Prostate gland (tissue), 2 donors: ENCODE data around the gene IL6R.

Experiments
- POLR2A ChIP-seq: fragments of 450-650 bp; IDR thresholded peaks from one replicate; pipeline ENCODE4 v1.6.1; 2016; ENCODE audit warnings: antibody characterized with exemption, mild to moderate bottlenecking
- POLR2AphosphoS5 ChIP-seq: sonication (generic); formaldehyde crosslinking; IDR thresholded peaks from one replicate; pipeline ENCODE4 v1.6.1; 2017; ENCODE audit warnings: antibody characterized with exemption
- TF ChIP-seq, protein P1 (sequence below), 4 experiments: fragments of 200-600 bp in 2 of 4; fragments of 450-650 bp in 2 of 4; sonication (generic) in 2 of 4; IDR thresholded peaks; 1 replicate in 3 of 4; 2 replicates in 1 of 4; pipeline ENCODE4 v1.5.1; 2016 to 2019; ENCODE audit warnings: antibody characterized with exemption in 4 of 4, mild to moderate bottlenecking in 2 of 4, moderate library complexity in 2 of 4

DNA sequence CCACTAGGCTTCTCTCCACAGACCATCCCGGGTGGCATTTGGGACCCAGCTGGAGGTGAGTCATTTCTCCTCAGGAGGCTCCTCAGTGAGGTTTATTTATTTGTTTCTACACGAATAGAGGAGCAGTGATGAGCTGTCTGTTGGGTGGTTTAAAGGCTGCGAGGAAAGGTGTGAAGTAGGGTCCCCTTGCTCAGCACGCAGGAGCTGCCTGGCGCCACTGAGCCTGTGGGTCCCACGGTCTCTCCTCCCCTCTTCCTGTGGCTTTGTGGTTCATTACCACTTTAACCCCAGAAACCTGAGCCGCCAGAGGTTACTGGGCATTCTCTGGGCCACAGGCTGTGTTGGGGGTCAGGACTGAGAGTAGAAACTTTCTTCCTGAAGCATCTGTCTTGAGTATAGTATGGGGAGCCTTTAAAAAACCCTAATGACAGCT is 39.9 kb downstream of the IL6R start:
- TF ChIP-seq, protein P1, sequence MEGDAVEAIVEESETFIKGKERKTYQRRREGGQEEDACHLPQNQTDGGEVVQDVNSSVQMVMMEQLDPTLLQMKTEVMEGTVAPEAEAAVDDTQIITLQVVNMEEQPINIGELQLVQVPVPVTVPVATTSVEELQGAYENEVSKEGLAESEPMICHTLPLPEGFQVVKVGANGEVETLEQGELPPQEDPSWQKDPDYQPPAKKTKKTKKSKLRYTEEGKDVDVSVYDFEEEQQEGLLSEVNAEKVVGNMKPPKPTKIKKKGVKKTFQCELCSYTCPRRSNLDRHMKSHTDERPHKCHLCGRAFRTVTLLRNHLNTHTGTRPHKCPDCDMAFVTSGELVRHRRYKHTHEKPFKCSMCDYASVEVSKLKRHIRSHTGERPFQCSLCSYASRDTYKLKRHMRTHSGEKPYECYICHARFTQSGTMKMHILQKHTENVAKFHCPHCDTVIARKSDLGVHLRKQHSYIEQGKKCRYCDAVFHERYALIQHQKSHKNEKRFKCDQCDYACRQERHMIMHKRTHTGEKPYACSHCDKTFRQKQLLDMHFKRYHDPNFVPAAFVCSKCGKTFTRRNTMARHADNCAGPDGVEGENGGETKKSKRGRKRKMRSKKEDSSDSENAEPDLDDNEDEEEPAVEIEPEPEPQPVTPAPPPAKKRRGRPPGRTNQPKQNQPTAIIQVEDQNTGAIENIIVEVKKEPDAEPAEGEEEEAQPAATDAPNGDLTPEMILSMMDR (IDR thresholded peaks at IDR 0.05) = no peak
- TF ChIP-seq POLR2AphosphoS5 (no peak), POLR2A (no peak)
